ENCODE data around the gene KCNG4. TPM values are rescaled to one million over a fixed set of nuclear protein-coding genes. Genes with fewer than 3 reads are reported as not detected.

KCNG4 gene
- total RNA-seq = not detected in 2 replicates

- intact Hi-C loops (cut with micrococcal nuclease) = no loop called here
These were observed at the start of gene KCNG4 for GRCh38 chr16:84239909-84240308. KCNG4 (minus strand) TSS chr16:84240012; CDS start chr16:84237485, 2,527 bp downstream.

GRCh38 chr16:84288902-84289301 is 49.1 kb upstream of the KCNG4 start:
- intact Hi-C loops (cut with micrococcal nuclease) = no loop called here

- intact Hi-C loops (cut with micrococcal nuclease) = no loop called here
These were observed 46.9 kb upstream of the KCNG4 start for GRCh38 chr16:84286578-84287240.

GRCh38 chr16:84284154-84284722 is 44.4 kb upstream of the KCNG4 start:
- intact Hi-C loops (cut with micrococcal nuclease) = no loop called here

GRCh38 chr16:84283314-84284153 is 43.7 kb upstream of the KCNG4 start:
- intact Hi-C loops (cut with micrococcal nuclease) = no loop called here

- intact Hi-C loops (cut with micrococcal nuclease) = no loop called here
These were observed 42.7 kb upstream of the KCNG4 start for GRCh38 chr16:84282533-84282932.

- intact Hi-C loops (cut with micrococcal nuclease) = no loop called here
These were observed 41.3 kb upstream of the KCNG4 start for GRCh38 chr16:84281074-84281473.

- intact Hi-C loops (cut with micrococcal nuclease) = no loop called here
These were observed 40.1 kb upstream of the KCNG4 start for GRCh38 chr16:84279881-84280280.

- intact Hi-C loops (cut with micrococcal nuclease) = no loop called here
These were observed 39.2 kb upstream of the KCNG4 start for GRCh38 chr16:84278968-84279367.

- intact Hi-C loops (cut with micrococcal nuclease) = no loop called here
These were observed 38.5 kb upstream of the KCNG4 start for GRCh38 chr16:84278333-84278732.

GRCh38 chr16:84277244-84277823 is 37.5 kb upstream of the KCNG4 start:
- intact Hi-C loops (cut with micrococcal nuclease) = loop anchor here (1.0 kb wide), 5 partner anchors 207 to 461 kb away; no protein-coding TSS in a partner anchor

GRCh38 chr16:84275585-84276151 is 35.9 kb upstream of the KCNG4 start:
- intact Hi-C loops (cut with micrococcal nuclease) = no loop called here

GRCh38 chr16:84274515-84274914 is 34.7 kb upstream of the KCNG4 start:
- intact Hi-C loops (cut with micrococcal nuclease) = no loop called here

GRCh38 chr16:84272740-84273320 is 33.0 kb upstream of the KCNG4 start:
- intact Hi-C loops (cut with micrococcal nuclease) = no loop called here

GRCh38 chr16:84271866-84272265 is 32.1 kb upstream of the KCNG4 start:
- intact Hi-C loops (cut with micrococcal nuclease) = no loop called here

GRCh38 chr16:84271037-84271436 is 31.2 kb upstream of the KCNG4 start:
- intact Hi-C loops (cut with micrococcal nuclease) = no loop called here

- intact Hi-C loops (cut with micrococcal nuclease) = no loop called here
These were observed 30.7 kb upstream of the KCNG4 start for GRCh38 chr16:84270531-84270930.

- intact Hi-C loops (cut with micrococcal nuclease) = no loop called here
These were observed 30.3 kb upstream of the KCNG4 start for GRCh38 chr16:84270071-84270470.

GRCh38 chr16:84268291-84269040 is 28.7 kb upstream of the KCNG4 start:
- intact Hi-C loops (cut with micrococcal nuclease) = no loop called here

- intact Hi-C loops (cut with micrococcal nuclease) = no loop called here
These were observed 27.6 kb upstream of the KCNG4 start for GRCh38 chr16:84267380-84267779.

Measured in T-helper 1 cell treated with Interleukin-12 subunit alpha and Interleukin-12 subunit beta and Interleukin-4 antibody, amounts not matched to agents 30 ng/mL and 1 ng/mL, for 36 hours (primary cell).